Duodenal mucosa (tissue), 2 donors: ENCODE measurements around the gene TMEM88.

Experiments used
- H3K27ac ChIP-seq: one replicate; pipeline ENCODE4 v1.7.0; 2013; ENCODE audit warnings: low read depth, low read length
- H3K27me3 ChIP-seq, 2 donors: one replicate each; pipeline ENCODE4 v1.7.0; 2013; ENCODE audit warnings: low read length in 2 of 2, control low read depth in 1 of 2; ENCODE audit not compliant: insufficient read depth in 2 of 2, control insufficient read depth in 1 of 2
- H3K36me3 ChIP-seq, 2 donors: one replicate each; pipeline ENCODE4 v1.7.0; 2013; ENCODE audit warnings: low read length in 2 of 2, control low read depth in 1 of 2; ENCODE audit not compliant: insufficient read depth in 2 of 2, control insufficient read depth in 1 of 2
- H3K4me1 ChIP-seq, 2 donors: one replicate each; pipeline ENCODE4 v1.7.0; 2013; ENCODE audit warnings: low read length in 2 of 2, control low read depth in 1 of 2; ENCODE audit not compliant: insufficient read depth in 2 of 2, control insufficient read depth in 1 of 2
- H3K4me3 ChIP-seq, 2 donors: one replicate each; pipeline ENCODE4 v1.7.0; 2013; ENCODE audit warnings: low read length in 2 of 2, low read depth in 1 of 2
- H3K9ac ChIP-seq, 2 donors: one replicate each; pipeline ENCODE4 v1.7.0; 2013; ENCODE audit warnings: low read length in 2 of 2, low read depth in 1 of 2
- H3K9me3 ChIP-seq, 2 donors: one replicate each; pipeline ENCODE4 v1.7.0; 2013; ENCODE audit warnings: low read length in 2 of 2, control low read depth in 1 of 2; ENCODE audit not compliant: control insufficient read depth in 1 of 2

Gene TMEM88

GRCh38 chr17:7894866-7895265 is 40.0 kb downstream of the TMEM88 start:
- H3K36me3 ChIP-seq = peaks cover 35 to 74% of the 10 kb centered on the region in 2 donors
- H3K27ac ChIP-seq = no peak overlapping the region
- H3K27me3 ChIP-seq = no peaks in the 10 kb centered on the region
- H3K9me3 ChIP-seq = no peaks in the 10 kb centered on the region
- no peak overlapping the region for H3K4me3 ChIP-seq
- peaks cover under 1 to 4% of the 10 kb centered on the region in 2 donors for H3K4me1 ChIP-seq
- H3K9ac ChIP-seq = no peak overlapping the region

- Histone ChIP-seq H3K27ac (no peak overlapping the region), H3K36me3 (peaks cover 45 to 81% of the 10 kb centered on the region in 2 donors), H3K4me1 (no peaks in the 10 kb centered on the region), H3K27me3 (no peaks in the 10 kb centered on the region), H3K9ac (no peak overlapping the region), H3K9me3 (no peaks in the 10 kb centered on the region), H3K4me3 (no peak overlapping the region)
These were observed 42.2 kb downstream of the TMEM88 start for GRCh38 chr17:7897090-7897489.

GRCh38 chr17:7897773-7898172 is 42.9 kb downstream of the TMEM88 start:
- Histone ChIP-seq H3K9me3 (no peaks in the 10 kb centered on the region), H3K27ac (no peak overlapping the region), H3K4me1 (no peaks in the 10 kb centered on the region), H3K27me3 (no peaks in the 10 kb centered on the region), H3K36me3 (peaks cover 48 to 82% of the 10 kb centered on the region in 2 donors), H3K9ac (no peak overlapping the region), H3K4me3 (no peak overlapping the region)

- Histone ChIP-seq H3K36me3 (peaks cover 71 to 95% of the 10 kb centered on the region in 2 donors), H3K9me3 (no peaks in the 10 kb centered on the region), H3K27me3 (no peaks in the 10 kb centered on the region), H3K27ac (no peak overlapping the region), H3K4me3 (no peak overlapping the region), H3K9ac (no peak overlapping the region), H3K4me1 (no peaks in the 10 kb centered on the region)
These were observed 48.6 kb downstream of the TMEM88 start for GRCh38 chr17:7903154-7904103.
